Hematopoietic multipotent progenitor cell treated with erythropoietin and hydrocortisone succinate and interleukin-3 and kit ligand, for 17 days (in vitro differentiated cells): ENCODE results near the gene RBFOX2.

Experiments
- DNase-seq: peaks from one replicate; pipeline ENCODE4 v3.0.0-alpha.2; 2015; ENCODE audit warnings: low spot score

RBFOX2 gene

DNA sequence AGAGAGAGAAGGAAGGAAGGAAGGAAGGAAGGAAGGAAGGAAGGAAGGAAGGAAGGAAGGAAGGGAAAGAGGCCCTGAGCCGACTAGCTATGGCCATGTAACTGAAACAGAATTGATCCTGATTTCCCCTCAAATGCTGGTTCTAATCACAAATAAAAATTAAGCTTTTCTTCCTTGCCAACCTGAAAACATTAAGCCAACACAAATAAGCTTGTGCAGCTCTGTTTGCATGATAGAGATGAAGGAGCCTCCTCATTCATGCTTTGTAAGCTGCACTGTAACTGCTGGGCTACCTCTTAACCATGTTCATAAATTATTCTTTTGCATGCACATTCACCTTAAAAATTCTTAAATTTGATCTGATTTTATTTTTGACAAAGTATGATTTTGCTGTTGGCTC is 338.6 kb downstream of the RBFOX2 start:
- DNase-seq: no peak

DNA sequence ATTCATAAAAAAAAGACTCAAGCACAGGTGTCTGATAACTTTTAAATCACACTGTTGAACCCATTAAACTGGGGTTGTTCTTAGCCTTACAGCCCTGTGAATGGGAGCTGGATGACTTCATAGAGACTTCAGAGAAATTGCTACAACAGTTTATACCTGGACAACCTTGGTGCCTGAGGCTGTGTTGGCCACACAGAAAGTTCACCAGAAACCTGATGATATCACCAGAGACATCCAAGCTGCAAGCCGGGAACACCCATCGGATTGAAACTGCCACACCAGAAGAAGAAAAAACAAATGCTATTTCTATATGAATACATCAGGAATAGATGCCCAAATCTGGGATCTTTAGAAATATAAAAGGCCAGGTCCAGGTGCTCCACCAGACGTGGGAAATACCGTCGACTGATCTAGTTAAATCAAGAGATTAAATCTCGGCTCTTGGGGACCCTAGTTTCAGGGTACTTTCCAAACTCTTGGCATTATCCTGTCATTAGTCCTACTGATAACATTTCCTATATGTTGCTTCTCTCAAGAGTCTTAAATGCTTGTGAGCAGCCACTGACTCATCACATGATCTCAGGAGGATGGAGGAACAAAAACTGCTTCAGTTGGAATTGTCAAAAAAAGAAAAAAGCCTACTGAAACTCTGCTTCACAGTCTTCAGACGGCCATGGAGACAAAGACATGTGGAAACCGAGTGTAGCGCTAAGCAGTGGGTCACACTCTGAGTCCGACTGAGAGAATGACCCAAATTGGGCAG is 339.5 kb downstream of the RBFOX2 start:
- no peak for DNase-seq
